Measurements from ENCODE around the gene KCNQ1.

- no peak for TF ChIP-seq POLR2A (IDR thresholded peaks at IDR 0.05; ENCODE audit: low read depth, low read length)
- no peak for TF ChIP-seq POLR2AphosphoS5 (IDR thresholded peaks at IDR 0.05; ENCODE audit: low read depth, low read length)
Measured at GRCh38 chr11:2411446-2412305, 33.1 kb upstream of the KCNQ1 start.

Data from GM12892 (cell line).